Right lobe of liver (tissue), 6 donors: ENCODE results near the gene VASN. TPM values are rescaled to one million over a fixed set of nuclear protein-coding genes. Genes with fewer than 3 reads are reported as not detected.

Source experiments
- ATAC-seq, 4 donors: fragments of 200-7000 bp; cut with Tn5 transposase; one replicate each; pipeline ENCODE4 v1.9.1; 2020; ENCODE audit warnings: mild to moderate bottlenecking in 4 of 4, moderate library complexity in 4 of 4
- DNase-seq, 3 donors: peaks; one replicate each; pipeline ENCODE4 v3.0.0-alpha.2; 2020
- H3K27ac ChIP-seq, 3 donors: fragments of 200-600 bp; one replicate each; pipeline ENCODE4 v1.8.0; 2022
- H3K27me3 ChIP-seq, 2 donors: fragments of 200-600 bp; one replicate each; pipeline ENCODE4 v1.8.0; 2022
- H3K36me3 ChIP-seq, 4 donors: fragments of 200-600 bp; sonication (generic) in 1 of 4; one replicate each; pipeline versions ENCODE4 v1.5.1 to v1.8.0; 2017 to 2022; ENCODE audit warnings: control low read depth in 1 of 4
- H3K4me1 ChIP-seq, 4 donors: fragments of 200-600 bp; sonication (generic) in 1 of 4; one replicate each; pipeline versions ENCODE4 v1.5.1 to v1.8.0; 2017 to 2022; ENCODE audit warnings: control low read depth in 1 of 4
- H3K4me3 ChIP-seq, 3 donors: fragments of 200-600 bp; one replicate each; pipeline ENCODE4 v1.8.0; 2022
- H3K9me3 ChIP-seq, 4 donors: fragments of 200-600 bp; sonication (generic) in 1 of 4; one replicate each; pipeline versions ENCODE4 v1.5.1 to v1.8.0; 2017 to 2022; ENCODE audit warnings: control low read depth in 1 of 4
- CTCF ChIP-seq, 4 donors: fragments of 200-600 bp in 3 of 4; fragments of 450-650 bp in 1 of 4; IDR thresholded peaks; one replicate each; pipeline versions ENCODE4 v1.5.1 to v1.8.0; 2016 to 2022; ENCODE audit warnings: antibody characterized with exemption in 4 of 4, mild to moderate bottlenecking in 2 of 4
- POLR2A ChIP-seq: fragments of 450-650 bp; IDR thresholded peaks from one replicate; pipeline ENCODE4 v1.6.1; 2017; ENCODE audit warnings: antibody characterized with exemption, mild to moderate bottlenecking
- WGBS: methylation state at CpG from one replicate; pipeline ENCODE4 v1.1.6; 2018; ENCODE audit warnings: low coverage, low lambda C conversion rate; ENCODE audit not compliant: insufficient coverage; ENCODE audit errors: missing lambda C conversion rate; 5-methylcytosine and 5-hydroxymethylcytosine counted together
- intact Hi-C, 2 donors: fragments of 100-400 bp; cut with DNase I; formaldehyde crosslinking; loops; one replicate each; pipeline versions ENCODE4 v1.11.2 to v1.14.1; 2022
- total RNA-seq, 6 experiments: library from RNA; depleted of rRNA in 2 of 6; stranded (reverse); fragments of >200 nt in 2 of 6; fragmentation: NEBNext Ultra II Directional in 3 of 6; extraction: Animal tissue kit (Norgen Biotek cat#: 25700) in 3 of 6; gene quantifications; one replicate each; pipeline versions ENCODE4 v1.1.0 to v1.2.4, GENCODE V29; 2016 to 2023
- donor health status: DM: no; HTN: yes; CAD: no.
- donor health status: DM: no; HTN: no; CAD: no.
- donor health status: DM: no; HTN: no; CAD: no.
- donor health status: DM: no; HTN: yes; CAD: no.
- donor health status: DM: no; HTN: yes; CAD: no.

Gene VASN
- total RNA-seq, 6 experiments from 2014 or later, result 13.5 to 22.9 (median 16.8) TPM

GRCh38 chr16:4370570-4371356 is 885 bp upstream of the VASN start:
- ATAC-seq, result peak in 1 of 4 donors; percentile 3
- intact Hi-C loops, result no loop called here

GRCh38 chr16:4372001-4372577 is 441 bp downstream of the VASN start:
- H3K4me1 ChIP-seq, result peaks cover 0 to 63% (median 25%) of the 10 kb centered on the region in 4 donors

More at GRCh38 chr16:4370570-4371356, 885 bp upstream of the VASN start:
- WGBS, result no CpG with 5 or more reads among the region's 14 CpGs
- Histone ChIP-seq H3K27ac (peak overlapping the region; percentile 21 to 91 (median 40)), H3K4me3 (no peak overlapping the region), H3K9me3 (no peaks in the 10 kb centered on the region), H3K27me3 (no peaks in the 10 kb centered on the region), H3K4me1 (peaks cover 0 to 50% (median 19%) of the 10 kb centered on the region in 4 donors), H3K36me3 (no peaks in the 10 kb centered on the region)
- DNase-seq, result peak in 1 of 3 donors; percentile 62
- no peak for TF ChIP-seq POLR2A
- no peak for TF ChIP-seq CTCF (IDR thresholded peaks at IDR 0.05)

GRCh38 chr16:4372578-4373355 is 1.1 kb downstream of the VASN start:
- H3K27me3 ChIP-seq, result no peaks in the 10 kb centered on the region
- DNase-seq (peak; percentile 88 to 94 (median 94)), ATAC-seq (peak; percentile 59 to 76 (median 68))
- no peaks in the 10 kb centered on the region for H3K9me3 ChIP-seq
- peak overlapping the region; percentile 73 to 91 (median 87) for H3K27ac ChIP-seq
- intact Hi-C loops, result no loop called here
- H3K4me3 ChIP-seq, result peak overlapping the region; percentile 52 to 94 (median 67)
- H3K36me3 ChIP-seq, result no peaks in the 10 kb centered on the region
- 31% methylated on average over 2 of the region's 10 CpGs for whole genome bisulfite sequencing
- TF ChIP-seq CTCF (IDR thresholded peaks at IDR 0.05), result no peak
- peak; percentile 81 for TF ChIP-seq POLR2A
- H3K4me1 ChIP-seq, result peaks cover 0 to 70% (median 28%) of the 10 kb centered on the region in 4 donors

More at GRCh38 chr16:4372001-4372577, 441 bp downstream of the VASN start:
- H3K27me3 ChIP-seq, result no peaks in the 10 kb centered on the region
- TF ChIP-seq POLR2A, result no peak
- TF ChIP-seq CTCF (IDR thresholded peaks at IDR 0.05), result no peak
- peak overlapping the region; percentile 52 to 94 (median 67) for H3K4me3 ChIP-seq
- intact Hi-C loops, result no loop called here
- H3K27ac ChIP-seq, result peak overlapping the region; percentile 73 to 91 (median 87)
- ATAC-seq, result peak in 2 of 4 donors; percentile 2 to 4
- DNase-seq, result no peak
- H3K9me3 ChIP-seq, result no peaks in the 10 kb centered on the region
- whole genome bisulfite sequencing, result no CpG with 5 or more reads among the region's 43 CpGs
- no peaks in the 10 kb centered on the region for H3K36me3 ChIP-seq

- peaks cover 0 to 71% (median 32%) of the 10 kb centered on the region in 4 donors for H3K4me1 ChIP-seq
- peak overlapping the region; percentile 73 to 91 (median 87) for H3K27ac ChIP-seq
- DNase-seq (no peak), ATAC-seq (no peak)
- TF ChIP-seq CTCF (IDR thresholded peaks at IDR 0.05) (no peak), POLR2A (no peak)
- peak overlapping the region; percentile 52 to 94 (median 67) for H3K4me3 ChIP-seq
- H3K27me3 ChIP-seq, result no peaks in the 10 kb centered on the region
- H3K9me3 ChIP-seq, result no peaks in the 10 kb centered on the region
- intact Hi-C loops, result no loop called here
- WGBS, result 20% methylated on average over 1 of the region's 9 CpGs
- H3K36me3 ChIP-seq, result no peaks in the 10 kb centered on the region
These were observed 1.8 kb downstream of the VASN start for GRCh38 chr16:4373356-4373908.
